ENCODE data around the gene NR2C2.

DNA sequence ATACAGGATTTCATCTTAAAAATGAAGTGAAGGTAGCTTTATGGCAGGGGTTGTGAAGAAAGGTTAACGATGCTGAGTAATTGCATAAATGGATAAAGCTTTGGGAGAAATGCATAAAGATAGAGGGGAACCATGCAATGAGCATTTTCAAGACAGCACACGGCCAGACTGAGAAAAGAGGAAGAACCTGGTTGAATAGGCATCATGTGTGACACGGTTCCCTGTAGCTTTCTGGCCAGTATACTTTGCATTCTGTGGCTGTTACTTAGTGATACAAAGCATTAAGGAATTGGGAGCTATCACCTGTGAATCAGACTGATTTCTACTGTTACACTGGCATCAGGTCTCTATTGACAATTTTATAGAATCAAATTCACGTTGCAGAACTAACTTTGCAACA, 33.3 kb downstream of the NR2C2 start:
- no peak for TF ChIP-seq POLR2A (IDR thresholded peaks at IDR 0.05)
- TF ChIP-seq, protein P1, sequence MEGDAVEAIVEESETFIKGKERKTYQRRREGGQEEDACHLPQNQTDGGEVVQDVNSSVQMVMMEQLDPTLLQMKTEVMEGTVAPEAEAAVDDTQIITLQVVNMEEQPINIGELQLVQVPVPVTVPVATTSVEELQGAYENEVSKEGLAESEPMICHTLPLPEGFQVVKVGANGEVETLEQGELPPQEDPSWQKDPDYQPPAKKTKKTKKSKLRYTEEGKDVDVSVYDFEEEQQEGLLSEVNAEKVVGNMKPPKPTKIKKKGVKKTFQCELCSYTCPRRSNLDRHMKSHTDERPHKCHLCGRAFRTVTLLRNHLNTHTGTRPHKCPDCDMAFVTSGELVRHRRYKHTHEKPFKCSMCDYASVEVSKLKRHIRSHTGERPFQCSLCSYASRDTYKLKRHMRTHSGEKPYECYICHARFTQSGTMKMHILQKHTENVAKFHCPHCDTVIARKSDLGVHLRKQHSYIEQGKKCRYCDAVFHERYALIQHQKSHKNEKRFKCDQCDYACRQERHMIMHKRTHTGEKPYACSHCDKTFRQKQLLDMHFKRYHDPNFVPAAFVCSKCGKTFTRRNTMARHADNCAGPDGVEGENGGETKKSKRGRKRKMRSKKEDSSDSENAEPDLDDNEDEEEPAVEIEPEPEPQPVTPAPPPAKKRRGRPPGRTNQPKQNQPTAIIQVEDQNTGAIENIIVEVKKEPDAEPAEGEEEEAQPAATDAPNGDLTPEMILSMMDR (IDR thresholded peaks at IDR 0.05) = no peak

Data from ovary (tissue), 3 donors.